Kidney tubule cell (primary cell): ENCODE data around the gene GRIN1.
A peak's percentile ranks its signal among the peaks of the same experiment; 100 is the strongest.
"Not testable (repeated sequence)": the region's sequence is repeated elsewhere in the genome, so short reads cannot be mapped to it uniquely, and the experiment has no call there.

ENCODE experiments used
- DNase-seq: peaks from one replicate; pipeline ENCODE4 v3.0.0-alpha.2; 2018; ENCODE audit warnings: low spot score

The GRIN1 gene

DNA sequence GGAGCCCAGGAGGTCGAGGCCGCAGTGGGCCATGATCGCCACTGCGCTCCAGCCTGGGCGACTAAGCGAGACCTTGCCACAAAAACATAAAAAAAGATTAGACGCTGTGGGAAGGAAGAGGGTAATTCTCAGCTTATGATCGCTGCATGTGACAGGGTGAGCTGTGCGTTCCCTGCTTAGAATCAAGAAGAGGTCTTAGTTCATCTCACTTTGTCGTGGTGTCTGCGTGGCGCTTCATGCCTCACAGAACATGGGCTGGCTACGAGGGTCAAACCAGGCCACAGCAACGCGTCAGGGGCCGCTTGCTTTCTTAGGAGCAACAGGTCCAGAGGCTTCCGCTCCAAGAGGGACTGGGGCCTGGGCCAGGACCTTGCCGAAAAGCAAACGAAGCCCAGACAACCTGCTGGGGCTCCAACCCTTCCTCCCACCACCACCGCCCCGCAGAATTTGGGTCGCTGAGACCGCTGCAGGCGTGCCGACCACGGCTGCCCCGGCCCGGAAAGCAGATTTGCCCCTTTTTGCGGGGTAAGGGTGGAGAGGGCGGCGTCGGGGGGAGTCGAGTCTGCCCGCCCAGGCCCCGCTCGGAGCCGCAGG is 10.0 kb upstream of the GRIN1 start:
- DNase-seq: peak; percentile 46

DNA sequence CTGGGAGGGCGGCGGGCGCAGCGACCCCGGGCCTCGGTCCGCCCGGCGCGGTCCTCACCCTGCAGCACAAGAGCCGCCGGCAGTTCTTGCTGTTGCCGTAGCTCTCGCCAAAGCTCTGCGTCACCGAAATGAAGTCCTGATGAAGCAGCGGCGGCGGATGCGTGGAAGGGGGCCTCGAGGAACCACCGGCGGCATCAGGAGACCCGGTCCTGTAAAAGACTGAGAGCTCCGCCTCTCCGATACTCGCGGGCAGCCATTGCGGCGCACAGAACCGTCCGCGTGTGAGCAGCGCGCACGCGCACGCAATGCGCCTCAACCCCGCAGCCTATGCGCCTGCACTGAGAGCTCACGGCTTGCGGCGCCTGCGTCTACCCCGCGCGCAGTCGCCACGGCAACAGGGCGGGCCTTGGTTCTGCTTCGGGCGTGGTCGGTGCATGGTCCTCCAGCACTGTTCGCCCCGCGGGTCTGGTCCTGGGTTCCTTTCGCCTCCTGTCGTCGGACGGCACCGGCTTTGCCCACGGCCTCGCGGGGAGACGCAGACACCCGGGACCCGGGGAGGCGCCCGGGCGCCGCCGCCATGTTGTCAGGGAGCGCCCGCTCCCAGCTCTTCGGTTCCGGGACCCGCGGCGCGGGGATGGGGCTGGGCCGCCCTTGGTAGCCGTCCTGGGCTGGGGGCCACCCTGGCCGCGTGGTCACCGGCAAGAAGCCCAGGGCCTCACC is 9.3 kb upstream of the GRIN1 start:
- peak; percentile 94 for DNase-seq

DNA sequence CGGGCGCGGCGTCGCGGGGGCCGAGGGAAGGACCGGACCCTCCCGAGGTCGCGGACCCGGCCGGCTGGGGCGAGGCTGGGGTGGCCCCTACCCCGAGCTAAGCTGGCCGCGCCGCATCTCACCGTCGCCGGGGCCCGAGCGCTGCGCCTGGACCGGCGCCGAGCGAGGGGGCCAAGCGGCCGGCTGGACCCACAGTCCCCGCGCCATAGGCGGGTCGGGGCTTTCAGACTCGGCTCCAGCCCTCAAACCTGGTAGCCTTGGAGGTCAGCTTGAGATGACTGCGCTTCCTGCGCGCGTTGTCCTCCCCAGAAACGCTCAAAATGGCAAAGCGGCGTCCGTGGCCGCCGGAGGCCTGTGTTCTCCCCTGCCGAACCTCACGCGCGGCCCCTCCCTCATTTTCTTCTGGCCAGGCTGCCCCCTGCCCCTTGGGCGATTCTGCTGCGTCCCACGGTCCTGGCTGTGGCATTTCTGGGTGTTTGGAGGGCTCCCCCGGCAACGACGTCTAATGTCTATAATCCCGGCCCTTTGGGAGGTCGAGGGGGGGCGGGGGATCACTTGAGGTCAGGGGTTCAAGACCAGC is 8.7 kb upstream of the GRIN1 start:
- DNase-seq: no peak

DNA sequence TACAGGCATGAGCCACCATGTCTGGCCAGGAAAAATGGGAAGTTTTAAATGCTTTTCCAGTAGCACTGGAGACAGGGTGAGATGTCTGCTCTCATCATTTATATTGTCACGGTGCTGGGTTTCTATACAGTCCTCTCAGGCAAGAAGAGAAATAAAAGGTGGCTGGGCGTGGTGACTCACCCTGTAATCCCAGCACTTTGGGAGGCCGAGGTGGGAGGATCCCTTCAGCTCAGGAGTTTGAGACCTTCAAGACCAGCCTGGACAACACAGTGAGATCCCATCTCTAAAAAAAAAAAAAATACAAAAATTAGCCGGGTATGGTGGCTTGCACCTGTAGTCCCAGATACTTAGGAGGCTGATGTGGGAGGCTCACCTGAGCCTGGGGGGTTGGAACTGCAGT is 4.8 kb upstream of the GRIN1 start:
- no peak for DNase-seq

DNA sequence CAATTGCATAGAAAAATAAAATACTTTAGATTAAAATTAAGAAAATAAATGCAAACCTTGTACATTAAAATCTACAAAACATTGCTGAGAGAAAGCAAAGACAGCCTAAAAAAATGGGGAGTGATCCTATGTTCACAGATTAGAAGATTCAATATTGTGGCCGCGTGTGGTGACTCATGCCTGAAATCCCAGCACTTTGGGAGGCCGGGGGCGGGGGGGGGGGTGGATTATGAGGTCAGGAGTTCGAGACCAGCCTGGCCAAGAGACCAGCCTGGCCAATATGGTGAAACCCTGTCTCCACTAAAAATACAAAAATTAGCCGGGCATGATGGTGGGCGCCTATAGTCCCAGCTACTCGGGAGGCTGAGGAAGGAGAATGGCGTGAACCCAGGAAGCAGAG is 3.8 kb upstream of the GRIN1 start:
- not testable (repeated sequence) for DNase-seq

DNA sequence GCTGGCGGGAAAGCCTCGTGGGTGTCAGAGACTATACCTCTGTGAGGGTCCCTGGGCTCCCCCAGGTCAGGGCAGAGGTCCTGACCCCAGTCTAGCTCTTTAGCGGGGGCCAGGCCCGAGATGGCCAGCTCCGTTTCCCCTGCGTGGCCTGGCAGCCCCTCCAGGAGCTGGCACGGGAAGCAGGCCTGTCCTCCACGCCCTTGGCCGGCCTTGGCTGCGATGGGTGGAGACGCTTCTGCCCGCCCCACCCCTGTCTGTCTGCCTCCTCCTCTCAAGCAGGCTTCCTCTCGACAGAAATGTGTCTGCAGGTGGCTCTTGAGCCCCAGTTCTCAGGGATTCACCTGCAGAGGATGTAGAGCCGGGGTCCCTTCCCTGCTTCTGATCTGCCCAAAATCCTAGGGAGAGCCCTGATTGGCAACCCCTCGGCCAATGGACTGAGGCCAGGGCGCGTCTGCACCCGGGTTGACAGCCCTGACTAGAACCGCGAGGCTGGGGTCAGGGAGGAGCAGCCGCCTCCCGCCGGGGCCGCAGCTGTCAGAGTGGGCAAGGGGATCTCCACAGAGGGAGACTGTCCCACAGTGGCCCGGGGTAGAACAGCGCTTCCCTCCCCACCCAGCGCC is 2.6 kb upstream of the GRIN1 start:
- no peak for DNase-seq

DNA sequence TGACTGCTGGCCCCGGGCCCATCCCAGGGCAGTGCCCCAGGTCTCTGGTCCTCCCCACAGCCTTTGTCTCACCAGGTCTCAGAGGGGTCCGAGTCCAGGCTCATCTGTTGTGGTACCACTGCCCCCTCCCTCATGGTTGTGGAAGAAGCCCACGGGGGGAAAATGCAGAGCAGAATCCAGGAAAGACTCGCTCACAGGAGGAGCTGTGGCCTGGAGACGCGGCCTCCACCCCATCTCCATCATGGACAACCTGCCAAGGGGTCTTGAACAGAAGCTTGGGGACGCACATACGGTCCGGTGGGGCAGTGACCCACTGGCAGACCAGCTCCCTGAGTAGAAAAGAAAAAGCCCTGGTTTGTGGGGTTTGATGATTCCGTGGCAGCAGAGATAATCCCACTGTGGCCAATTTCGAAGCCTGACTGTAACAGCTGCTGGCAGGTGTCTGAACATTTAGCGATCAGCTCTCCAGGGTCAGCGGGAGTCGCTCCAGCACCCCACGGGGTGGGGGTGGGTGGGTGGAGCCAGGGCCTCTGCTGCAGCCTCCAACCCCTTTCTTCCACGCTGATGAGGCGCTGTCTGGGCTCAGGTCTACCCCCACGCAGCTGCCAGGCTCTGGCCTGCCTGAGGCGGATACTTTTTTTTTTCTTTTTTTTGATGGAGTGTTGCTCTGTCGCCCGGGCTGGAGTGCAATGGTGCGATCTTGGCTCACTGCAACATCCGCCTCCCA is 1.9 kb upstream of the GRIN1 start:
- no peak for DNase-seq

DNA sequence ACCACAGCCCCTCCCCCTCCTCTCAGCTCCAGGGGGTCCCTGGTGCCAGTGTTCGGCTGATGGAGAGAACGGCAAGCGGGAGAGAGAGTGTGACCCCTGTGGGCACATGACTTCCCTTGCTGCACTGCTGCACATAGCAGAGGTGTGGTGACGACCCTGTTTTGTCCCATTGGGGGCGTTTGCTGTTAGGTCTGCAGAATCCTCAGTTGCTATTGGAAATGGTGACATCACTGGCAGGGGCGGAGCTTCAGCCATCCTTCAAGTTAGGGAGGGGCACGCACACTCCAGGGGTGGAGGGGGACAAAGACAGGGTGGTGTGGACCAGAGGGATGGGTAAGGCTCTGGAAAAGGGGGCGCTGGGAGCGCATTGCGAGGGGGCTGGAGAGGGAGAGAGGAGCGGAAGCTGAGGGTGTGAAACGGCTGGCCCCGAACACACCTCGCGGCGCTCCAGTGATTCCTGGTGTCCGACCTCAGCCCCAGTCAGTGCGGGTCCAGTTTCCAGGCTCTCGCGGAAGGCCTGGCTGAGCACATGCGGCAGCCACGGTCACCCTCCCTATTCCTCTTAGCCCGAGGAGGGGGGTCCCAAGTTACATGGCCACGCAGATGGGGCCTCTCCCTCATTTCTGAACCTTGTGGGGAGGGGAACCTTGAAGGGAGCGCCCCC is 764 bp upstream of the GRIN1 start:
- no peak for DNase-seq

DNA sequence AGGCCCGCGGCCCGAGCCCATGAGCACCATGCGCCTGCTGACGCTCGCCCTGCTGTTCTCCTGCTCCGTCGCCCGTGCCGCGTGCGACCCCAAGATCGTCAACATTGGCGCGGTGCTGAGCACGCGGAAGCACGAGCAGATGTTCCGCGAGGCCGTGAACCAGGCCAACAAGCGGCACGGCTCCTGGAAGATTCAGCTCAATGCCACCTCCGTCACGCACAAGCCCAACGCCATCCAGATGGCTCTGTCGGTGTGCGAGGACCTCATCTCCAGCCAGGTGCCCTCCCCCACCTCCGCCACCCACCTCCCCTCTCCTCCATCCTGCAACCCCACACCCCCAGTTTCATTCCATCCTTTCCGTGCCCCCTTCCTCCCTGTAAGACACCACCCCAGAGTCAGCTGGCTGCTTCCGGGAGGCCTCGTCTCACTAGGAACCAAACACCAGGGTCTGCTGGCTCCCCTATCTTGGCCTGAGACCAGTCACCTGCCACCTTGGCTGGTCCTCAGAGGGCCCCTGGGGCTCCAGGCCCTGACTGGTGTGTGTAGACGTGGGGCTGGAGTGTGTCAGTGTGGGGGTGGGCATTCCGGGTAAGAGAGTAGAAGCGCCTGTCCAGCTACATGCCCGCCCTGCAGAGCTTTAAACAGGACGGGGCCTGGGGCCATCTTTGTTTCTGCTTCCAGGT is 655 bp downstream of the GRIN1 start:
- no peak for DNase-seq

DNA sequence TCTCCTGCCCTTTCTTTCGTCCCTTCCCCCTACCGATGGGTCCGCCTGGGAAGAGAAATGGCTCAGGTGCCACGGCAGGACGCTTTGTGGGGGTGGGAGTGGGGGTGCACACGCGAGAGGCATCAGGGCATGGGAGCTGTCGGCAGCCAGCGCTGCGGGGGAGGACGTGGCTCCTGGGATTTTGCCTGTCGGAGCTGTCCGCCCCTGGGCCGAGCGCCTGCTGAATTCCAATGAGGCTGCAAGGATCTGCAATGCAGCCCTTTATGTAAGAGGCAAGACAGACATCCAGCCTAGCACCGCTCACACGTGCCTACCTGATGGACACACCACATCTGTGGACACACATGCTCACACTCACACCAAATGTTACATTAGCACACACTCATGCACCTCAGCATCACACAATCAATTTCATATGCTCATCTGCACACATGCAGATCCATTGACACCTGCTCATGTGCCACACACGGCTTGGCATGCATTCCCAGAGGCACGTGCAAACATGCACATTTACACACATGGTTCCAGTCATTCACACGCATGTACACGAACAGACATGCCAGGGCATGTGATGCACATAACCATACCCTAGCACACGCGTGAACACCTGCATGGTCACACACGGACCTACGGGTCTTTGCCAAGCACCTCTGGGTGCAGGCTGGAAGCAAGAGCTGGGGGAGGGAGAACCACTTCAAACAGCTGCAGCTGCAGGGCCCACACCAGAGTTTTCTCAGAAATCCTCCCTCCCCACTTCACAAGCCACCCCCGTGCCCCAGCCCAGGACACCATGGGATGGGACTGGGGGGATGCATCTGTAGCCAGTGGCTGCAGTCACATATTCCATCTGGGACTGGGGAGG is 1.4 kb downstream of the GRIN1 start:
- DNase-seq: no peak

DNA sequence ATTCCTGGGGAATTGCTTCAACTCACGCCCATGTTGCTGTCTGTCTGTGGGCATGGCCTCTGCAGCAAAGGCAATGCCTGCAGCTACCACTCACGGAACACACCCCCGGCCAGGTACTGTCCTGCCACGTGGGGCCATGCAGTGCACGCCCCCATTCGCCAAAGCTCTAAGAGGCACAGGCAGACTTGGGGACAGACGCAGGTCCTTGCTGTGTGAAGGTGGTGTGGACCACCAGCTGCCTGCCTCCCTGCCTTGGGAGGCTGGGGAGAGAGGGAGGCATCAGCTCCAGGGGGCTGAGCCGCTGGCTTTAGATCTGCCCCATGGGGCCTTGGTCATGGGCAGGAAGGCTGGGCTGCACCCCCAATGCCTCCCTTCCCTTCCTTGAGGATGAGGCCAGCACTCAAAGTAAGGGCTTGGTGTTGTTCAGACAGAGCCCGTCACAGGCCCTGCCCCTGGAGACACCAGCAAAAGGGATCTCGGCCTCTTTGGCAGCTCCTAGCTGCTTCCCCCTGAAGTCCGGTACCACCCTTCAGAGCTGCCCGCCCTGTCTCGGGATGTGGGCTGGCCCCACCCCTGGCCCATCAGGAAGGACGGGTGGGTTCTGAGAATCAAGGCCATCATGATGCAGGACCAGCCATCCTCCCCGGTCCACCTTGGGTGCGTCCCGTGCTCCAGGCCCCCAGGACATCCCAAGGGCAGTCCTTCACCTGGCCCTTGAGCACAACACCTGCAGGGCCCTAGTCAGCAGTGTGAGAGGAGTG is 2.3 kb downstream of the GRIN1 start:
- DNase-seq: no peak

DNA sequence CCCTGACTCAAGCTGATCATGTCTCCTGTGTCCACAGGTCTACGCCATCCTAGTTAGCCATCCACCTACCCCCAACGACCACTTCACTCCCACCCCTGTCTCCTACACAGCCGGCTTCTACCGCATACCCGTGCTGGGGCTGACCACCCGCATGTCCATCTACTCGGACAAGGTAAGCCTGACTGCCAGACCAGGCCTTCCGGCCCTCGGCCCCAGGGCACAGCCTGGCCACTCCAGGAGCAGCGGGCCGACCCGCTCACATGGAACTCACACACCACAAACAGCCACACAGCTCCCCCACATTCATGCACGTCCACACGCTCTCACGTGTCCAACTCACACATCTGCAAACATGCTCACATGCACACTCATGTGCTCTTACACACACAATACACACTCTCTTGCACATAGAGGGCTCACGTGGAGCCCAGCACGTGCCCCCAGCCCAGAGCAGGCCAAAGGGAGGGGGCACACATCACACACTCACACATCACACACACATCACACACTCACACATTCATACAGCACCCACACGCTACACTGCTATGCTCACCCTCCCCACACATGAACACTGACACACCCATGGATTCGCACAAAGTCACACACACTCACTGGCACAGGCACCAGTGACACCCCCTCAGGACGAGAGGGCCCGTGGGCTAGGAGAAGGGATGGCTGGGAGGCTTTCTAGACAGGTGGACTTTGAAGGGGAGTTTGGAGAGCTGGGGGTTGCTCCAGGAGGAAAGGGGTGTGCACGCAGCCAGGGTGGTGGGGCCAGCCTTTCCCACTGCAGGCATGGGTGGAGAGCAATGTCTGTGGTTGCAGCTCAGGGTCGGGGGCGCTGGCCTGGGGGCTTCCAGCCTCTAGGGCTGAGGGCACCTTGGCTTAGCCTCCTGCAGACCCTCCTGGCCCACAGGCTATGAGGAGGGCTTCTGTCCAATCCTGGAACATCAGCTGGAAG is 3.3 kb downstream of the GRIN1 start:
- DNase-seq: no peak

DNA sequence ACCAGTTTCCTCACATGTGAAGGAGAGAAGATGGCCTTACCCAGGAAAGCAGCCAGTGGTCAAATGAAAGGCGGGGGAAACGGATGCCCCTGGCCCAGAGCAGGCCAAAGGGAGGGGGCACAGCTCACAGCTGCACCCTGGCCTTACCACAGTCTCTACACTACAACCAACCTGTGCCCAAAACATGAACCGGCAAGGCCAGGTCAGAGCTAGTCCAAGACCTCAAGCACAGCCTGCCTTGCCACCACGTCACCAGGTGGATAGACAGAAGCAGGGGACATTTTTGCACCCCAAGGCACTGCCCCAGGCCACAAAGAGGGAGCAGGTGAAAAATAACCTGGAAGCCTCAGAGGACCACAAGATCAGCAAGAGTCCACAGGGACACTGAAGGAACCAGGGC is 4.5 kb downstream of the GRIN1 start:
- no peak for DNase-seq

DNA sequence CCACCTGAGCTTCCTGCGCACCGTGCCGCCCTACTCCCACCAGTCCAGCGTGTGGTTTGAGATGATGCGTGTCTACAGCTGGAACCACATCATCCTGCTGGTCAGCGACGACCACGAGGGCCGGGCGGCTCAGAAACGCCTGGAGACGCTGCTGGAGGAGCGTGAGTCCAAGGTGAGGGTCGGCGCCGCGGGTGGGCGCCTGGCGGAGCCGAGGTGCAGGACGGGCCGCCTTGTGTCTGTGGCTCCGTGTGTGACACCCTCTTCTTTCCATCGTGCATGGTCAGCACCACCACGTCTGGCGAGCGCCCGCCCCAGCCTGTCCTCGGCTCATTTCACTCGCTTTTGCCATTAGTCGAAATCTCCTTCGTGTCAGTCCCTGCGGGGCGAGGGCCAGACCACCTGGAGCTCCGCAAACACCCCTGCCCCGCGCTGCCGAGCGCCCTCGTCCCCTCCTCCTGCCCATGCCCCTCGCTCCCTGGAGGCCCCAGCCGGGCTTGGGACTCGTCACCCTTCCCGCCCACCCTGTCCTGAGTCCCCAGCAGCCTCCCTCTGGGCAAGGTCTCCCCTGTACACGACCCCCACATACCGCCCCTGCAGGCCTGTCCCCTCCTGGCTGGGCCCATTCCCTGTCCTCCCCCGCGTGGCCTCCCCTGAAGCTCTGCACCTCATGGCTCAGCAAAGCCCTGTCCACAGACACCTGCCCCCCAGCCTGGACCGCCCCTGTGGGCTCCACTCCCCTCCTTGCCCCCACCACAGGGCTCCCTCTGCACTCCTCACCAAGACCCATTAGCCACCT is 7.0 kb downstream of the GRIN1 start:
- DNase-seq: no peak

DNA sequence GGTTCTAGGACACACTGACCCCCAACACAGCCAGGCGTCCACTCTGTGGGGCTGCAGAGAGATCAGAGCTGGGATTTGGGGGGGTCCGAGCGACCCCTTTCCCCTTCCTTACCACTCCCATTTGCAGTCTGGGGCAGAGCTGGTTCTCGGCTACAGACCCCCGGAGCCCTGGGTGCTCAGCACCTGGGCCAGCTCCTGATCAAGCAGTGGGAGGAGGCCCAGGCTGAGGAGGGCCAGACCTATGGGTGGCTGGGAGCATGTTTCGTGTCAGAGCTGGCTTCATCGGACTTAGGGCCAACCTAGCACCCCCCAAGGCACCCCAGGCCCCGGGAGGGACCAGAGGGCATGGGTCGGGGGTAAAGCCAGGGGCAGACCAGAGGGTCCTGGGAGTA is 7.6 kb downstream of the GRIN1 start:
- DNase-seq: no peak

DNA sequence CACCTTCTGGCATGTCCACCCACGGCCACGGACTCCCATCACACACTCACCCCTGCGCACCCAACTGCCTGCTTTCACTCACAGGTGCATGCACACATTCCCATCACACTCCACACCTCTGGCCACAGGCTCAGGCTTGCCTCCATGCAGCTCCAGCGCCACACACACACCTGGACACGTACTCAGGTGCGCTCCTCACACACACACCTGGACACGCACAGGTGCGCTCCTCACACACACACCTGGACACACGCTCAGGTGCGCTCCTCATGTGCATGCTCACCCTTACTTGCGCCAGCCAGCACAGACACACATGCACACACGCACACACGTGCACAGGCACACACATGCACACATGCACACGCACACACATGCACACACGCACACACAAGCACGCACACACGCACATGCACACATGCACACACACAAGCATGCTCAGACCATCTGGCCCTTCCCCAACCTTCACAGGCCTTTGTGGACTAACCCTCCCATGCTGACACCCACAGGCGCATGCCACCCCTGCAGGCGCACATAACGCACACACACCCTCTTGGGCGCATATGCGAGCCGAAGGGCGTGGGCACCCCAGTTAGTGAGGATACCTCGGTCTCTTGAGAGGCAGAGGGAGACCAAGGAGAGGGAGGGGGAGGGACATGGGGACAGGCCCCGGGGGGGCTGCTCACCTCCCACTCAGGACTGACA is 8.3 kb downstream of the GRIN1 start:
- DNase-seq: no peak

DNA sequence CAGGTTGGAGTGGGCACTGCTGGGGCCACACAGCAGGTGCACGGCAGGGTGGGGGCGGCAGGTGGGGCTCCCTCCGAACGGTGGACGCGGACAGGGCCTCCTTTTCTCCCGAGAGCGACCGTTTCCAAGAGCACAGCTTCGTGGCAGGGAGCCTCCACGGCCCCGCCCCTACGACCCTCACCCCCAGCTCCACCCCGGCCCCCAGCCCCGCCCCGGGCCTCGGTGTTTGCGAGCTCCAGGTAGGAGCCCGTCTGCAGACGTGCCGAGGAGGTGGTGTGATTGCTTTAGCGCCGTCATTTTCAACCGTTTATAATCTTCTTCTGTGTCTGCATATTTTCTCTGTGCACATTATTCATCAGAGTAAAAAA is 8.8 kb downstream of the GRIN1 start:
- DNase-seq: no peak
